ENCODE results near the gene NOTCH2. TPM values are rescaled to one million over a fixed set of nuclear protein-coding genes. Genes with fewer than 3 reads are reported as not detected.
A peak's percentile ranks its signal among the peaks of the same experiment; 100 is the strongest.
"Not testable (repeated sequence)": the region's sequence is repeated elsewhere in the genome, so short reads cannot be mapped to it uniquely, and the experiment has no call there.

Gene NOTCH2
- total RNA-seq, 1 experiment from 2014 or later: 61.5 TPM

DNA sequence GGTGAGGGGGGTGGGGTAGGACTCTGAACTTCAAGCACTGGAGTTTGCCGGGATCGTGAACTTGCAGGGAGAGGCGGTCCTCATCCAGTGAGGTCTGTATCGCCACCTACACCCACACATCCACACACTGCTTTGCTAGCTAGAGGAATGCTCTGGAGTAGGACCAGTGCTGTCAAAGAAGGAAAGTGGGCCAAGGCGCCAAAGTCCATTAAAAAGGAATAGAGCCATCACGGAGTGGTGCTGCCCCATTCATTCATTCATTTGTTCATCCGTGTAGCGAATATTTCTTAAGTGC lies 405 bp upstream of the NOTCH2 start:
- CTCF ChIA-PET; H3K9ac ChIP-seq (ENCODE audit: low read length); H3K4me3 ChIP-seq (ENCODE audit: low read length); H3K9me2 ChIP-seq (replicated peaks; ENCODE audit: low read length); H3K27me3 ChIP-seq (ENCODE audit: low read length); intact Hi-C loops (cut with micrococcal nuclease); H4K20me1 ChIP-seq (ENCODE audit: low read length); H3K4me2 ChIP-seq (ENCODE audit: low read length); H3K36me3 ChIP-seq (ENCODE audit: low read depth, low read length); H2AFZ ChIP-seq (ENCODE audit: low read length); BruUV-seq (replicated peaks); DNase-seq; H3K9me3 ChIP-seq (ENCODE audit: low read length); POLR2A ChIA-PET (ENCODE audit: unreplicated experiment); H3K4me1 ChIP-seq (ENCODE audit: insufficient read depth, low read length); H3K27ac ChIP-seq (ENCODE audit: low read length); ATAC-seq; H3F3A ChIP-seq (ENCODE audit: low read length, unreplicated experiment): not testable (repeated sequence)
- peaks cover 22% of the 10 kb centered on the region for H3K79me2 ChIP-seq (ENCODE audit: low read length)

DNA sequence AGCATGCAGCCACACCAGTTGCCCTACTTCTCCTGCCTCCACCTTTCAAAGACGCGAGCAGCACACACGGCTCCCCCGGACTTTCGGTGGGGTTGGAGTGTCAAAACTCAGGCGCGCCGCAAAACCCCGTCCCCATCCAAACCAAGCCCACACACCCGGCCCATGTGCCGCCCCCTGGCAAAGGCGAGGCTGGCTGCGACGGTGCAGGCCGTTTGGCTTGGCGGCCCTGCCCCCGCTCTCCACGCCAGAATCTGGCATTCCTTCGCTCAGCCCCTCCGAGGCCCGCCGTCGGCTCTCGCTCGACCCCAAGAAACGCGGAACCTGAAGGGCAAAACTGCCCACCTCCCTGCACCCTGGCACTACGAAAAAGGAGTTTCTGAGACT lies 787 bp downstream of the NOTCH2 start:
- TSS peak; percentile 88 for BruUV-seq (replicated peaks)
- ATAC-seq; H3K36me3 ChIP-seq (ENCODE audit: low read depth, low read length); DNase-seq; intact Hi-C loops (cut with micrococcal nuclease); H3K4me1 ChIP-seq (ENCODE audit: insufficient read depth, low read length); POLR2A ChIA-PET (ENCODE audit: unreplicated experiment); H3K9me3 ChIP-seq (ENCODE audit: low read length); H2AFZ ChIP-seq (ENCODE audit: low read length); H3K9me2 ChIP-seq (replicated peaks; ENCODE audit: low read length); H3K27ac ChIP-seq (ENCODE audit: low read length); CTCF ChIA-PET; H3F3A ChIP-seq (ENCODE audit: low read length, unreplicated experiment); H3K27me3 ChIP-seq (ENCODE audit: low read length); H4K20me1 ChIP-seq (ENCODE audit: low read length): not testable (repeated sequence)
- Histone ChIP-seq H3K4me2 (ENCODE audit: low read length) (peak overlapping the region; percentile 48), H3K4me3 (ENCODE audit: low read length) (peak overlapping the region; percentile 63), H3K9ac (ENCODE audit: low read length) (peak overlapping the region; percentile 62), H3K79me2 (ENCODE audit: low read length) (peaks cover 22% of the 10 kb centered on the region)

DNA sequence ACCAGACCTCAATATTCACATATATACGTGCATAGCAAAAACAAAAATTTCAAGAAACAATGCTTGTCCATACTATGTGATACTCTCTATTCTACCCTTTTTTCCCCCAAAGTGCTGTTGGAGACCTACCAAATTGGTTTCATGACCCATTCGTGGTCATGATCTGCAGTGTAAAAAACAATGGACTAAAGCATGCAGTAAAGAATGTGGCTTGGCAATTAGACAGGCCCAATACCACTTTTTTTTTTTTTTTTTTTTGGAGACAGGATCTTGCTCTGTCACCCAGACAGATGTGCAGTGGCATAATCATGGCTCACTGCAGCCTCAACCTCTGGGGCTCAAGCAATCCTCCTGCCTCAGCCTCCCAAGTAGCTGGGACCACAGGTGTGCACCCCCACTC lies 21.3 kb downstream of the NOTCH2 start:
- intact Hi-C loops (cut with micrococcal nuclease); H3K9me3 ChIP-seq (ENCODE audit: low read length); H2AFZ ChIP-seq (ENCODE audit: low read length); H3K4me3 ChIP-seq (ENCODE audit: low read length); H3K36me3 ChIP-seq (ENCODE audit: low read depth, low read length); CTCF ChIA-PET; H3K27me3 ChIP-seq (ENCODE audit: low read length); H3K79me2 ChIP-seq (ENCODE audit: low read length); H3K9ac ChIP-seq (ENCODE audit: low read length); H3K4me1 ChIP-seq (ENCODE audit: insufficient read depth, low read length); H4K20me1 ChIP-seq (ENCODE audit: low read length); BruUV-seq (replicated peaks); DNase-seq; H3K9me2 ChIP-seq (replicated peaks; ENCODE audit: low read length); H3K27ac ChIP-seq (ENCODE audit: low read length); H3F3A ChIP-seq (ENCODE audit: low read length, unreplicated experiment); ATAC-seq; H3K4me2 ChIP-seq (ENCODE audit: low read length); POLR2A ChIA-PET (ENCODE audit: unreplicated experiment): not testable (repeated sequence)

DNA sequence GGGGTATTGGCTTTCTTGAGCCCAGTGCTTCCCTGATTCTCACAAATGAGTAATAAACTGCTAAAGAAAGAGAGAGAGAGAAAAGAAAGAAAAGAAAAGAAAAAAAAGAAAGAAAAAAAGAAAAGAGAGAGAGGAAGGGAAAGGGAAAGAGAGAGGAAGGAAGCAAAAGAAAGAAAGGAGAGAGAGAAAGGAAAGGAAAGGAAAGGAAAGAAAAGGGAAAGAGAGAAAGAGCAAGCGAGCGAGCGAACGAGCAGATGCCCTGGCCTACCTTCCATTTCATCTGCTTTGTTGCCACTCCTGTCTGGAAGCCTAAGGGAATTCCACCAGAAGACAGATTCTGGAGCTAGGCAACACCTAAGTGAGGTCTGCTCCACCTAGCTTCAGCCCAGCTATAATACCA lies 27.7 kb downstream of the NOTCH2 start:
- H3K9me3 ChIP-seq (ENCODE audit: low read length); intact Hi-C loops (cut with micrococcal nuclease); POLR2A ChIA-PET (ENCODE audit: unreplicated experiment); BruUV-seq (replicated peaks); H3K27ac ChIP-seq (ENCODE audit: low read length); DNase-seq; H3K4me3 ChIP-seq (ENCODE audit: low read length); H3K9me2 ChIP-seq (replicated peaks; ENCODE audit: low read length); H4K20me1 ChIP-seq (ENCODE audit: low read length); H3K79me2 ChIP-seq (ENCODE audit: low read length); H3K4me2 ChIP-seq (ENCODE audit: low read length); CTCF ChIA-PET; H3F3A ChIP-seq (ENCODE audit: low read length, unreplicated experiment); H3K27me3 ChIP-seq (ENCODE audit: low read length); H3K36me3 ChIP-seq (ENCODE audit: low read depth, low read length); ATAC-seq; H3K9ac ChIP-seq (ENCODE audit: low read length); H3K4me1 ChIP-seq (ENCODE audit: insufficient read depth, low read length); H2AFZ ChIP-seq (ENCODE audit: low read length): not testable (repeated sequence)

DNA sequence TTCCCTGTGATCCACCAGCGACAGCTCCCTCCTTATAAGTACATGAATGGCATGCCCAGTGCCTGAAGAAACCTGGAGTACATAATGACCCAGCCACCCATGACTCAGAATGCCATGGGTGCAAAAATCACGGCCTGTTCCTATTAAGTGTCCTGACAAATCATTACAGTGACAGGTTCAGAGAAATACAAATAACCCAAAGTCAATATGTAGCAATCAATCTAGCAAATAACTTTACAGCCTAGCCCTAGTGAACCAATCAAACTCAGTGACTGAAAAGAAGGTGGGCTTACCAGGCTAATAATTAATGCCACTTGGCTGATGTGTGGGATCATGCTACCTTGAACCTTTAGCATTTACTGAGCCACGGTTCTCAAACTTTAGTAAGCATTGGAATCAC lies 37.2 kb downstream of the NOTCH2 start:
- ATAC-seq; H3K4me3 ChIP-seq (ENCODE audit: low read length); H3K27ac ChIP-seq (ENCODE audit: low read length); H3K79me2 ChIP-seq (ENCODE audit: low read length); H3K9me2 ChIP-seq (replicated peaks; ENCODE audit: low read length); H4K20me1 ChIP-seq (ENCODE audit: low read length); BruUV-seq (replicated peaks); H3K36me3 ChIP-seq (ENCODE audit: low read depth, low read length); H3K4me1 ChIP-seq (ENCODE audit: insufficient read depth, low read length); intact Hi-C loops (cut with micrococcal nuclease); H2AFZ ChIP-seq (ENCODE audit: low read length); DNase-seq; H3K9me3 ChIP-seq (ENCODE audit: low read length); CTCF ChIA-PET; H3K4me2 ChIP-seq (ENCODE audit: low read length); H3K27me3 ChIP-seq (ENCODE audit: low read length); H3F3A ChIP-seq (ENCODE audit: low read length, unreplicated experiment); H3K9ac ChIP-seq (ENCODE audit: low read length); POLR2A ChIA-PET (ENCODE audit: unreplicated experiment): not testable (repeated sequence)

DNA sequence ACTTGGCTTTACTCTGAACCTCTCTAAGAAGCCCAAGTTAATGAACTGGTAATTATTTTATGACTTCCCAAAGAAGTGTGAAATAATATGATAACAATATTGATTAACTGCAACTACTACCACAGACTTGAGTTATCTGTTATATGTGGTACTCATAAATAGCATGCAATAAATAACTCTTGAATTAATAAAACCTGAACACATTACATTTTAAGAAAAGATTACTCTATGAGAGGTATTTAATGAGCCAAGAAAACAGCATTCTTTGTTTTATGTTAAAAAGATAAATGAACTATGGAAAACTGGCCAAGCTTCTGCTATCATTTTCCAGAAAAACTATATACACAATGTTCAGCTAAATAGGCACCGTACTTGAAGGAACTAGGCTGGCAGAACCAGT lies 45.7 kb downstream of the NOTCH2 start:
- POLR2A ChIA-PET (ENCODE audit: unreplicated experiment); H3K4me2 ChIP-seq (ENCODE audit: low read length); H3F3A ChIP-seq (ENCODE audit: low read length, unreplicated experiment); H3K27ac ChIP-seq (ENCODE audit: low read length); H3K9ac ChIP-seq (ENCODE audit: low read length); H3K4me3 ChIP-seq (ENCODE audit: low read length); DNase-seq; H3K79me2 ChIP-seq (ENCODE audit: low read length); H3K36me3 ChIP-seq (ENCODE audit: low read depth, low read length); ATAC-seq; BruUV-seq (replicated peaks); H2AFZ ChIP-seq (ENCODE audit: low read length); H3K9me2 ChIP-seq (replicated peaks; ENCODE audit: low read length); H3K9me3 ChIP-seq (ENCODE audit: low read length); intact Hi-C loops (cut with micrococcal nuclease); H3K27me3 ChIP-seq (ENCODE audit: low read length); CTCF ChIA-PET; H4K20me1 ChIP-seq (ENCODE audit: low read length); H3K4me1 ChIP-seq (ENCODE audit: insufficient read depth, low read length): not testable (repeated sequence)

DNA sequence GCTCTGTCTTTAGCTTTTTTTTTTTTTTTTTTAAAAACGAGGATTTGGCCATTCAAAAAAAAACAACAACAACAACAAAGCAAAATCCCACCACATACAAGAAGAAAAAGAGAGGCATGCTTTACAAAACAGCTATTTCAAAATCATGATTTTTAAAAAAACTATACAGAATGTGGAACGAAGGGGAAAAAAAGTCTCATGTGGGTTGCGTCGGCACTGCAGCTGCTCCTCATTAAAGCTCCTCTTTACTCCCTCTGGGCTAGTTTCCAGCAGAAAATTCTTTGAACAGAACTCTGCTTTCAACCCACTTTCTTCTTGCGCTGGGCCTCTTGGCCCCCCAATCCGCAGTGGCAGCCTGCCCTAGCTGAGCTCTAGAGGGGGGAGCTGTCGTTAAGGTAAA lies 54.5 kb downstream of the NOTCH2 start:
- POLR2A ChIA-PET (ENCODE audit: unreplicated experiment): not testable (repeated sequence)

More for the DNA sequence above, 54.5 kb downstream of the NOTCH2 start:
- H3K27ac ChIP-seq (ENCODE audit: low read length); CTCF ChIA-PET; DNase-seq; ATAC-seq; H3K9ac ChIP-seq (ENCODE audit: low read length); H3K4me1 ChIP-seq (ENCODE audit: insufficient read depth, low read length); H2AFZ ChIP-seq (ENCODE audit: low read length); intact Hi-C loops (cut with micrococcal nuclease); H3K9me3 ChIP-seq (ENCODE audit: low read length); H3K4me2 ChIP-seq (ENCODE audit: low read length); H3K79me2 ChIP-seq (ENCODE audit: low read length); H4K20me1 ChIP-seq (ENCODE audit: low read length); H3F3A ChIP-seq (ENCODE audit: low read length, unreplicated experiment); BruUV-seq (replicated peaks); H3K27me3 ChIP-seq (ENCODE audit: low read length); H3K9me2 ChIP-seq (replicated peaks; ENCODE audit: low read length); H3K4me3 ChIP-seq (ENCODE audit: low read length); H3K36me3 ChIP-seq (ENCODE audit: low read depth, low read length): not testable (repeated sequence)

All from PC-3 (cell line).